Glutamatergic neuron (in vitro differentiated cells): ENCODE measurements around the gene FBXO7. TPM values are rescaled to one million over a fixed set of nuclear protein-coding genes. Genes with fewer than 3 reads are reported as not detected.

ENCODE experiments used
- DNase-seq: peaks from one replicate; pipeline ENCODE4 v3.0.0; 2022
- H3K27ac Mint-ChIP-seq: one replicate; pipeline ENCODE4 v1.8.0; 2020; ENCODE audit warnings: mild to moderate bottlenecking, mixed read lengths, inconsistent platforms; ENCODE audit not compliant: unreplicated experiment
- H3K27me3 Mint-ChIP-seq: one replicate; pipeline ENCODE4 v1.8.0; 2020; ENCODE audit warnings: mild to moderate bottlenecking, moderate library complexity, mixed read lengths, inconsistent platforms; ENCODE audit not compliant: unreplicated experiment
- H3K36me3 Mint-ChIP-seq: one replicate; pipeline ENCODE4 v1.8.0; 2020; ENCODE audit warnings: mild to moderate bottlenecking, mixed read lengths, inconsistent platforms; ENCODE audit not compliant: unreplicated experiment
- H3K4me1 Mint-ChIP-seq: one replicate; pipeline ENCODE4 v1.8.0; 2020; ENCODE audit warnings: mild to moderate bottlenecking, low read depth, mixed read lengths, inconsistent platforms; ENCODE audit not compliant: unreplicated experiment
- H3K4me3 Mint-ChIP-seq: one replicate; pipeline ENCODE4 v1.8.0; 2020; ENCODE audit warnings: mild to moderate bottlenecking, mixed read lengths, inconsistent platforms; ENCODE audit not compliant: unreplicated experiment
- H3K9me3 Mint-ChIP-seq: one replicate; pipeline ENCODE4 v1.8.0; 2020; ENCODE audit warnings: mild to moderate bottlenecking, moderate library complexity, mixed read lengths, inconsistent platforms; ENCODE audit not compliant: unreplicated experiment
- total RNA-seq: library from RNA; stranded (reverse); fragmentation: NEBNext Ultra II Directional; extraction: Animal tissue kit (Norgen Biotek cat#: 25700); gene quantifications from one replicate; pipeline ENCODE4 v1.2.1, GENCODE V29; 2021; ENCODE audit not compliant: unreplicated experiment
- TF ChIP-seq, protein P1 (sequence below): fragments of 200-600 bp; sonication (generic); IDR thresholded peaks from one replicate; pipeline ENCODE4 v1.5.0; 2021; ENCODE audit not compliant: partially characterized antibody, unreplicated experiment

The FBXO7 gene
- total RNA-seq, 1 donor from 2014 or later: 78.3 TPM

DNA sequence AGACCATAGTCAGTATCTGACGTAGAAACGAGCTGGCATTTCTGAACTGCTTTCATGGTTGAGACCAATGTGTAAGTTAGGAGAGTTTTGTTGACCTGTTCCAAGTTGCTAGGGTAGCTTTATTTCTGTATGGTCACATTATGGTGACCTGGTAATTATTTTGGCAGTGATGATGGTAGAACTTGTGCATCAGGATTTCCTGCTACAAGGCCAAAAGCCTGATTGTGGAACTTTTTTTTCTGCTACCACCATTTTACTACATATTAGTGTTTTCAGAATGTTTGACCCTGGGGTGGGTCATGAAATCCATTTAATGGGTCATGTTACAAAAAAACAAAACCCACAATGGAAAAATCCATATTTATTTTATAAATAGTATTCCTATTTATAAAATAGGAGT is 18.9 kb downstream of the FBXO7 start:
- Mint-ChIP-seq H3K27me3 (no peaks in the 10 kb centered on the region), H3K36me3 (no peaks in the 10 kb centered on the region), H3K9me3 (peaks cover 3% of the 10 kb centered on the region), H3K27ac (no peak overlapping the region), H3K4me3 (no peak overlapping the region), H3K4me1 (peaks cover 6% of the 10 kb centered on the region)
- TF ChIP-seq, protein P1, sequence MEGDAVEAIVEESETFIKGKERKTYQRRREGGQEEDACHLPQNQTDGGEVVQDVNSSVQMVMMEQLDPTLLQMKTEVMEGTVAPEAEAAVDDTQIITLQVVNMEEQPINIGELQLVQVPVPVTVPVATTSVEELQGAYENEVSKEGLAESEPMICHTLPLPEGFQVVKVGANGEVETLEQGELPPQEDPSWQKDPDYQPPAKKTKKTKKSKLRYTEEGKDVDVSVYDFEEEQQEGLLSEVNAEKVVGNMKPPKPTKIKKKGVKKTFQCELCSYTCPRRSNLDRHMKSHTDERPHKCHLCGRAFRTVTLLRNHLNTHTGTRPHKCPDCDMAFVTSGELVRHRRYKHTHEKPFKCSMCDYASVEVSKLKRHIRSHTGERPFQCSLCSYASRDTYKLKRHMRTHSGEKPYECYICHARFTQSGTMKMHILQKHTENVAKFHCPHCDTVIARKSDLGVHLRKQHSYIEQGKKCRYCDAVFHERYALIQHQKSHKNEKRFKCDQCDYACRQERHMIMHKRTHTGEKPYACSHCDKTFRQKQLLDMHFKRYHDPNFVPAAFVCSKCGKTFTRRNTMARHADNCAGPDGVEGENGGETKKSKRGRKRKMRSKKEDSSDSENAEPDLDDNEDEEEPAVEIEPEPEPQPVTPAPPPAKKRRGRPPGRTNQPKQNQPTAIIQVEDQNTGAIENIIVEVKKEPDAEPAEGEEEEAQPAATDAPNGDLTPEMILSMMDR: no peak
- no peak for DNase-seq

DNA sequence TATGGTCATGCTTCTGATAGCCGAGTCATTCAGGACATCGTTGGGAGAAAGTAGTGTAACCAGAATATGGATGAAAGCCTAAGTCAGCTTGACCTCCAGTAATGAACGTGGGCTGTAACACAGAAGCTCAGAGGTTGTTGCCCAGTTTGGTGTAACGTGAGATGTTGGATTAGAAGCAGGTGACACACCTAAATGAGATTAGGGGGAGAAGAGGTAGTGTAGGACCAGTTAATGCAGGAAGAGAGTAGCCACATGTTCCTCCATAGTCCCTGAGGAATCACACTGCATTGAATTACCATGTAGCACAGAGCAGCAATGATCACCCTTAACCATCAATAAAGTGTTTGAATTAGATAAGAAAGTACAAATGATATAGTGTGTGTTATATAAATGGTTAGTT is 20.4 kb downstream of the FBXO7 start:
- H3K36me3 Mint-ChIP-seq: no peaks in the 10 kb centered on the region

DNA sequence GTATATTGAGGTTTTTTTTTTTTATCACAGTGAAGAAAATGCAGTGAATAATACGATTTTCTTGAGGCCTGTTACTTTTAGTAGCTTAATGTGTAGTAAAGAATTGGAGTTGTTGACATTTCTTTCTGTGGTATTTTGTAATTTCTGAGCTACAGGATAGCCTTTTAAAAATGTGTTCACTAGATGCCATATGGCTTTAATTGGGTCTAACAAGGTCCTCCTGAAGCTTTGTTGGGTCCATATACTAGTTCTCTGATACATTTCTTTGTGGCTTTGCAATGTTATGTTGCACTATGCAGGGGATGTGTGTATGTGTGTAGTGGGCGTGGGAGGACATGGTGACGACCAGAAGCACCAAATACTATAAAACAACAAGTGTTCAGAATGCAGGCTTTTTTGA is 25.1 kb downstream of the FBXO7 start:
- no peaks in the 10 kb centered on the region for H3K36me3 Mint-ChIP-seq
- H3K27ac Mint-ChIP-seq: no peak overlapping the region
- DNase-seq: no peak

More for the DNA sequence above, 20.4 kb downstream of the FBXO7 start:
- no peak overlapping the region for H3K27ac Mint-ChIP-seq
- peaks cover 6% of the 10 kb centered on the region for H3K4me1 Mint-ChIP-seq
- H3K9me3 Mint-ChIP-seq: peaks cover 3% of the 10 kb centered on the region
- no peak overlapping the region for H3K4me3 Mint-ChIP-seq
- no peak for DNase-seq
- no peaks in the 10 kb centered on the region for H3K27me3 Mint-ChIP-seq
- TF ChIP-seq, protein P1: no peak

DNA sequence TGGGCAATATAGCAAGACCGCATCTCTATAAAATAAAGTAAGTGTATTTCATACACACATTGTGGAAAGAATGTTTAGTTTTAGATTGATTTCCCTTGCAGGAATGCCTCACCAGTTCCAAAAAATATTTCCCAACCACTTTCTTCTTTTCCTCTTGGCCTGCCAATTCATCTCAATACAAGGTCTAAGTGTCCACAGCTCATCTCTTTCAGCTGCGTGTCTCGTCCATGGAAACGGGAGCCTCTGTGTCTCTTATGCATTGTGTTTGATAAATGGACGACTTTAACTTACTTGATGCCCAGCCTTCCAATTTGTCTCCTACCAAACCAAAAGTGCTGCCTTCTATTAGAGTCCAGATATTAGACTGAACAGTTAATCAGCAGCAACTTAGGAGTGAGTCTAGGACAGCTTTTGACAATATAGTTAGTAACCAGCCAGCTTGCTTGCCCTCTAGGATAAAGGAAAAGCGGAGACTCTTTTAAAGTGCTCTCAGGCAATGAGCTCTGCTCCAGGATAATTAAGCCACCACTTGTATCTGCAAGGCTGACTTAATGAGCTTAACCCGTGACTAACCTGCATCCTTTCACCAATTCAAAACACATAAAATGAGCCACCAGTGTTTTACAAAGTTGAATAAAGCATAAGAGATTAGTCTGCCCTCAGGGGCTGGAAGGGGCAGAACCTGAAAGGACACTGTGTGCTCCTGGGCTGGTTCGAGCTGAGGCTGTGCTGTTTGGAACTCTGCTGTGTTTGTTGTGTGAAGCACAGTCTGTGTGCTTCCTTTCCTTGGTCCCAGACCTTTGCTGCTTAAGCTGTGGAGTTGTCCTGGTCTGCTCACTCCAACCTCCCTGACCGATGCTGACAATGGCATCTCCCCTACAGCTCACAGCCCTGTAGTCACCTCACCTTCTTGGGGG is 27.5 kb downstream of the FBXO7 start:
- H3K27ac Mint-ChIP-seq: no peak overlapping the region
- H3K9me3 Mint-ChIP-seq: peaks cover 5% of the 10 kb centered on the region
- no peak for DNase-seq
- no peak overlapping the region for H3K4me3 Mint-ChIP-seq
- H3K27me3 Mint-ChIP-seq: peaks cover 6% of the 10 kb centered on the region
- TF ChIP-seq, protein P1: no peak
- no peaks in the 10 kb centered on the region for H3K36me3 Mint-ChIP-seq
- no peaks in the 10 kb centered on the region for H3K4me1 Mint-ChIP-seq

More for the DNA sequence above, 25.1 kb downstream of the FBXO7 start:
- H3K9me3 Mint-ChIP-seq: peaks cover 6% of the 10 kb centered on the region
- peaks cover 6% of the 10 kb centered on the region for H3K4me1 Mint-ChIP-seq
- H3K27me3 Mint-ChIP-seq: peaks cover 6% of the 10 kb centered on the region
- TF ChIP-seq, protein P1: no peak
- H3K4me3 Mint-ChIP-seq: no peak overlapping the region

DNA sequence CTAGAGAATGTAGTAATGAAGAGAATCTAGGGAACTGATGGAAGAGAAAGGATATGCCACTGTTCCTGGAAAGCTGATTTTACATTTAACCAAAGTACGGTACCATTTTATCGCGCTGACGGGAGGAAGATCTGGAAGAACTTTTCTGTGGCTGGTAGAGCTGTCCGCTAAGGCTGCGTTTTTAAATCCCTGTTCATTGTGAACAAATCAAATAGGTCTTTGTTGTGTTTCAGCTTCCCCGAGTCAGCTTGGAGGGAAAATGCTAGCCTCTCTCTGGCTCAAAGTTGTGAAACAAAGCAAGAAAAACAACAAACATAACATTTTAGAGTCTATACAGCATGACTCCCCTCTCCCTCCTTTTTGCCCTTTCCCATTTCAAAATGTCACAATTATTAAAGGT is 34.4 kb downstream of the FBXO7 start:
- Mint-ChIP-seq H3K4me3 (no peak overlapping the region), H3K27ac (no peak overlapping the region), H3K36me3 (no peaks in the 10 kb centered on the region), H3K4me1 (no peaks in the 10 kb centered on the region), H3K27me3 (peaks cover 2% of the 10 kb centered on the region), H3K9me3 (peaks cover under 1% of the 10 kb centered on the region)
- TF ChIP-seq, protein P1: no peak
- no peak for DNase-seq
